H1 (cell line): Measurements from ENCODE around the gene SFMBT2. TPM values are rescaled to one million over a fixed set of nuclear protein-coding genes. Genes with fewer than 3 reads are reported as not detected.

Source experiments
- CTCF ChIA-PET: fragments of 300-600 bp; sonication (Branson Sonifier 250); formaldehyde crosslinking; loops from one replicate; lab custom pipeline; 2021; ENCODE audit not compliant: partially characterized antibody; lab: Charles Lee
- POLR2A ChIA-PET: fragments of 300-600 bp; sonication (Branson Sonifier 250); formaldehyde crosslinking; loops from one replicate; lab custom pipeline; 2021; ENCODE audit warnings: inconsistent platforms; ENCODE audit not compliant: partially characterized antibody; lab: Charles Lee
- DNase-seq, 2 experiments: peaks; one replicate each; pipeline versions ENCODE4 v3.0.0 to v3.0.0-alpha.2; 2010 to 2022; ENCODE audit warnings: low spot score in 2 of 2, low read depth in 1 of 2, mixed read lengths in 1 of 2
- FAIRE-seq: peaks from 2 replicates; lab custom pipeline; 2011; peaks lifted over from hg19 to GRCh38; lab: Jason Lieb, UNC
- H2AFZ ChIP-seq: 2 replicates; pipeline ENCODE4 v1.8.1; 2012; ENCODE audit warnings: low read length, inconsistent platforms
- H2AK5ac ChIP-seq: 2 replicates; pipeline ENCODE4 v1.6.1; 2013; ENCODE audit warnings: low read depth, low read length
- H2BK120ac ChIP-seq: replicated peaks from 2 replicates; pipeline ENCODE3; 2013; ENCODE audit warnings: low read depth, low read length, inconsistent platforms
- H2BK12ac ChIP-seq: 2 replicates; pipeline ENCODE4 v1.6.1; 2013; ENCODE audit warnings: low read depth, low read length
- H2BK15ac ChIP-seq: 2 replicates; pipeline ENCODE4 v1.6.1; 2013; ENCODE audit warnings: low read length
- H2BK20ac ChIP-seq: 2 replicates; pipeline ENCODE4 v1.6.1; 2013; ENCODE audit warnings: low read length
- H2BK5ac ChIP-seq: 2 replicates; pipeline ENCODE4 v1.6.1; 2013; ENCODE audit warnings: low read depth, low read length
- H3K14ac ChIP-seq: 2 replicates; pipeline ENCODE4 v1.6.1; 2013; ENCODE audit warnings: inconsistent platforms; ENCODE audit not compliant: insufficient read length
- H3K18ac ChIP-seq: 2 replicates; pipeline ENCODE4 v1.6.1; 2013; ENCODE audit warnings: low read length; ENCODE audit errors: extremely low read depth
- H3K23ac ChIP-seq: 2 replicates; pipeline ENCODE4 v1.6.1; 2013; ENCODE audit warnings: inconsistent platforms; ENCODE audit not compliant: insufficient read length
- H3K23me2 ChIP-seq: 2 replicates; pipeline ENCODE4 v1.6.1; 2013; ENCODE audit warnings: low read depth, low read length
- H3K27ac ChIP-seq: 2 replicates; pipeline ENCODE4 v1.6.1; 2011; ENCODE audit warnings: low read depth, low read length, inconsistent platforms
- H3K27me3 ChIP-seq, 4 experiments: replicated peaks in 1 of 4; 1 replicate in 1 of 4; 2 replicates in 3 of 4; pipeline versions ENCODE4 v1.6.1 to v1.8.1; 2011 to 2013; ENCODE audit warnings: low read length in 3 of 4, mild to moderate bottlenecking in 3 of 4, inconsistent platforms in 2 of 4, mixed read lengths in 2 of 4, moderate library complexity in 1 of 4; ENCODE audit not compliant: control insufficient read depth in 3 of 4, insufficient read depth in 3 of 4; ENCODE audit errors: extremely low read depth in 1 of 4
- H3K36me3 ChIP-seq, 4 experiments: 2 replicates each; pipeline versions ENCODE4 v1.6.1 to v1.8.1; 2011 to 2013; ENCODE audit warnings: mild to moderate bottlenecking in 4 of 4, low read length in 3 of 4, moderate library complexity in 2 of 4, control low read depth in 1 of 4, inconsistent platforms in 1 of 4; ENCODE audit not compliant: insufficient read depth in 4 of 4, control insufficient read depth in 2 of 4
- H3K4ac ChIP-seq: replicated peaks from 2 replicates; pipeline ENCODE3; 2013; ENCODE audit warnings: low read length, low read depth, mixed read lengths, inconsistent platforms; ENCODE audit not compliant: insufficient read length
- H3K4me1 ChIP-seq, 4 experiments: replicated peaks in 1 of 4; 1 replicate in 1 of 4; 2 replicates in 3 of 4; pipeline versions ENCODE4 v1.6.1 to v1.8.1; 2011 to 2013; ENCODE audit warnings: low read length in 3 of 4, inconsistent platforms in 2 of 4, mixed read lengths in 1 of 4; ENCODE audit not compliant: insufficient read depth in 4 of 4, control insufficient read depth in 3 of 4
- H3K4me2 ChIP-seq, 2 experiments: 2 replicates each; pipeline versions ENCODE4 v1.6.1 to v1.8.1; 2011 to 2013; ENCODE audit warnings: low read depth in 2 of 2, low read length in 2 of 2, control low read depth in 1 of 2, inconsistent platforms in 1 of 2, mild to moderate bottlenecking in 1 of 2; ENCODE audit not compliant: insufficient read depth in 1 of 2
- H3K4me3 ChIP-seq, 4 experiments: fragments of 200-600, 300-600 bp in 1 of 4; sonication (generic), shearing (Covaris generic), sonication (Bioruptor Twin) in 1 of 4; 2 replicates each; pipeline versions ENCODE4 v1.5.1 to v1.8.1; 2011 to 2016; ENCODE audit warnings: low read length in 4 of 4, low read depth in 3 of 4, control low read depth in 2 of 4, inconsistent platforms in 2 of 4, mild to moderate bottlenecking in 2 of 4, mixed read lengths in 1 of 4, moderate library complexity in 1 of 4; ENCODE audit not compliant: insufficient read depth in 2 of 4; ENCODE audit errors: extremely low read depth in 1 of 4
- H3K56ac ChIP-seq: replicated peaks from 2 replicates; pipeline ENCODE3; 2013; ENCODE audit warnings: low read depth, mild to moderate bottlenecking, mixed read lengths, low read length, inconsistent platforms; ENCODE audit not compliant: insufficient read length
- H3K79me1 ChIP-seq: 2 replicates; pipeline ENCODE4 v1.6.1; 2013; ENCODE audit warnings: low read depth, low read length, control low read depth
- H3K79me2 ChIP-seq, 2 experiments: 2 replicates each; pipeline versions ENCODE4 v1.6.1 to v1.8.1; 2012 to 2013; ENCODE audit warnings: low read length in 2 of 2, mild to moderate bottlenecking in 2 of 2, inconsistent platforms in 1 of 2; ENCODE audit not compliant: insufficient read depth in 2 of 2, control insufficient read depth in 1 of 2
- H3K9ac ChIP-seq, 4 experiments: replicated peaks in 1 of 4; 1 replicate in 1 of 4; 2 replicates in 3 of 4; pipeline versions ENCODE4 v1.6.1 to v1.8.1; 2011 to 2013; ENCODE audit warnings: low read depth in 3 of 4, low read length in 3 of 4, control low read depth in 2 of 4, mild to moderate bottlenecking in 2 of 4, moderate library complexity in 2 of 4, inconsistent platforms in 1 of 4; ENCODE audit errors: extremely low read depth in 1 of 4
- H3K9me3 ChIP-seq, 2 experiments: 2 replicates each; pipeline versions ENCODE4 v1.6.1 to v1.8.1; 2012 to 2013; ENCODE audit warnings: mild to moderate bottlenecking in 2 of 2, moderate library complexity in 2 of 2, control low read depth in 1 of 2, inconsistent platforms in 1 of 2, low read depth in 1 of 2, low read length in 1 of 2, mixed read lengths in 1 of 2; ENCODE audit not compliant: insufficient read depth in 2 of 2
- H4K20me1 ChIP-seq, 2 experiments: replicated peaks in 1 of 2; 2 replicates each; pipeline versions ENCODE3 to v1.8.1; 2011 to 2013; ENCODE audit warnings: inconsistent platforms in 2 of 2, low read length in 2 of 2, mild to moderate bottlenecking in 1 of 2; ENCODE audit not compliant: insufficient read depth in 2 of 2, control insufficient read depth in 1 of 2
- H4K5ac ChIP-seq: 2 replicates; pipeline ENCODE4 v1.6.1; 2013; ENCODE audit warnings: low read length, low read depth, mixed read lengths, inconsistent platforms; ENCODE audit not compliant: insufficient read length
- H4K8ac ChIP-seq: 2 replicates; pipeline ENCODE4 v1.8.0; 2013; ENCODE audit warnings: mild to moderate bottlenecking, moderate library complexity, low read length, inconsistent platforms; ENCODE audit not compliant: insufficient read depth; ENCODE audit errors: extremely low read depth
- H4K91ac ChIP-seq: replicated peaks from 2 replicates; pipeline ENCODE3; 2013; ENCODE audit warnings: low read length, mixed read lengths, inconsistent platforms; ENCODE audit not compliant: insufficient read length
- CTBP2 ChIP-seq: IDR thresholded peaks from 2 replicates; pipeline ENCODE4 v1.7.0; 2011; ENCODE audit warnings: borderline replicate concordance, mild to moderate bottlenecking, moderate library complexity, mixed read lengths, low read length; ENCODE audit not compliant: insufficient read depth, insufficient read length
- GTF2F1 ChIP-seq: IDR thresholded peaks from 2 replicates; pipeline ENCODE4 v1.6.1; 2012; ENCODE audit warnings: low read depth, low read length, improper control_type of control experiment, borderline replicate concordance
- RFX5 ChIP-seq: IDR thresholded peaks from 2 replicates; pipeline ENCODE4 v1.6.1; 2011; ENCODE audit warnings: low read depth, low read length, improper control_type of control experiment, borderline replicate concordance
- WGBS, 2 experiments: shearing (Covaris generic) in 1 of 2; methylation state at CpG; one replicate each; pipeline versions ENCODE4 v1.1.6 to v1.1.7; 2013 to 2015; ENCODE audit warnings: low lambda C conversion rate in 2 of 2, mixed read lengths in 2 of 2, inconsistent platforms in 1 of 2, low coverage in 1 of 2, missing lambda C conversion rate in 1 of 2; ENCODE audit not compliant: insufficient replicate concordance in 2 of 2, insufficient coverage in 1 of 2, insufficient read length in 1 of 2; ENCODE audit errors: extremely low coverage in 1 of 2, missing lambda C conversion rate in 1 of 2; 5-methylcytosine and 5-hydroxymethylcytosine counted together
- polyA plus RNA-seq, 7 experiments: library from polyadenylated mRNA; depleted of rRNA in 3 of 7; stranded (reverse) in 5 of 7; unstranded in 2 of 7; fragments of >200 nt in 5 of 7; fragments of 200-250 nt in 2 of 7; gene quantifications; 1 replicate in 5 of 7; 2 replicates in 1 of 7; 4 replicates in 1 of 7; pipeline versions ENCODE4 v1.2.1 to v1.2.3, GENCODE V29; 2011 to 2013; ENCODE audit warnings: missing spikeins in 2 of 7, mixed read lengths in 2 of 7
- total RNA-seq: library from RNA; stranded (reverse); fragmentation: NEBNext Ultra II Directional; extraction: Animal tissue kit (Norgen Biotek cat#: 25700); gene quantifications from 2 replicates; pipeline ENCODE4 v1.2.1, GENCODE V29; 2021
- TF ChIP-seq, protein P1 (sequence below): IDR thresholded peaks from 2 replicates; pipeline ENCODE4 v1.6.1; 2012; ENCODE audit warnings: inconsistent platforms

SFMBT2 gene
- total and polyA plus RNA-seq, 2 of the 8 experiments (the other 6 are each of a cell fraction or from before 2014, with no cell fraction given) = 2.9 to 11.0 TPM

- H4K8ac ChIP-seq = no peak overlapping the region
- H2BK20ac ChIP-seq = no peak overlapping the region
- FAIRE-seq (no peak), DNase-seq (no peak)
- no peak overlapping the region for H2BK15ac ChIP-seq
- H3K27me3 ChIP-seq = peaks cover 0 to 1% (median 0%) of the 10 kb centered on the region in 4 experiments; a peak in 1 of 7 replicates
- no peak overlapping the region for H3K4ac ChIP-seq
- no peak overlapping the region for H2AK5ac ChIP-seq
- no peaks in the 10 kb centered on the region for H3K79me2 ChIP-seq
- H3K23ac ChIP-seq = no peak overlapping the region
- no peak overlapping the region for H3K4me3 ChIP-seq
- ChIA-PET CTCF (interaction anchor here (1.0 to 1.7 kb wide), 2 partner anchors 9 to 304 kb away, joined by 3 read pairs; no protein-coding TSS in a partner anchor), POLR2A (no interaction called here)
- H3K36me3 ChIP-seq = no peaks in the 10 kb centered on the region
- H4K5ac ChIP-seq = no peak overlapping the region
- H3K4me2 ChIP-seq = no peak overlapping the region; a peak in 1 of 4 replicates
- H2AFZ ChIP-seq = no peak overlapping the region
- H3K23me2 ChIP-seq = no peaks in the 10 kb centered on the region; the same call in none of the 2 replicates
- no peaks in the 10 kb centered on the region for H4K20me1 ChIP-seq
- H3K27ac ChIP-seq = no peak overlapping the region
- peaks cover 5 to 23% (median 17%) of the 10 kb centered on the region in 4 experiments; a peak in 6 of 7 replicates for H3K4me1 ChIP-seq
- H2BK5ac ChIP-seq = no peak overlapping the region
- no peaks in the 10 kb centered on the region for H3K9me3 ChIP-seq
- H3K14ac ChIP-seq = no peak overlapping the region
- H2BK120ac ChIP-seq = peak overlapping the region; percentile 59
- H4K91ac ChIP-seq = no peak overlapping the region
- H3K56ac ChIP-seq = no peak overlapping the region
- H3K18ac ChIP-seq = no peak overlapping the region
- H2BK12ac ChIP-seq = no peak overlapping the region
- no peaks in the 10 kb centered on the region for H3K79me1 ChIP-seq
- WGBS, 2 experiments = 78% methylated on average over 5 of the region's 5 CpGs; no CpG with 5 or more reads in 1 of the 2 experiments
- no peak overlapping the region for H3K9ac ChIP-seq
- TF ChIP-seq CTBP2 = no peak
- TF ChIP-seq, protein P1, sequence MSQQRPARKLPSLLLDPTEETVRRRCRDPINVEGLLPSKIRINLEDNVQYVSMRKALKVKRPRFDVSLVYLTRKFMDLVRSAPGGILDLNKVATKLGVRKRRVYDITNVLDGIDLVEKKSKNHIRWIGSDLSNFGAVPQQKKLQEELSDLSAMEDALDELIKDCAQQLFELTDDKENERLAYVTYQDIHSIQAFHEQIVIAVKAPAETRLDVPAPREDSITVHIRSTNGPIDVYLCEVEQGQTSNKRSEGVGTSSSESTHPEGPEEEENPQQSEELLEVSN = no peak
- TF ChIP-seq GTF2F1 = no peak
- no peak for TF ChIP-seq RFX5
Observed at GRCh38 chr10:7425691-7426090, 14.9 kb upstream of the SFMBT2 start.
